ES-I3 (cell line): ENCODE results near the gene SLC2A5.
"Not testable (repeated sequence)": the region's sequence is repeated elsewhere in the genome, so short reads cannot be mapped to it uniquely, and the experiment has no call there.

Experiments
- H3K36me3 ChIP-seq: 2 replicates; pipeline ENCODE4 v1.6.1; 2013; ENCODE audit warnings: mild to moderate bottlenecking, low read length, control low read depth, moderate library complexity; ENCODE audit not compliant: insufficient read depth
- H3K4me1 ChIP-seq: 2 replicates; pipeline ENCODE4 v1.6.1; 2013; ENCODE audit warnings: mild to moderate bottlenecking, control low read depth, low read length; ENCODE audit not compliant: insufficient read depth
- H3K9ac ChIP-seq: 2 replicates; pipeline ENCODE4 v1.6.1; 2013; ENCODE audit warnings: low read depth, mild to moderate bottlenecking, low read length, moderate library complexity
- H3K9me3 ChIP-seq: 2 replicates; pipeline ENCODE4 v1.6.1; 2013; ENCODE audit warnings: mild to moderate bottlenecking, low read length, moderate library complexity; ENCODE audit not compliant: control insufficient read depth, insufficient read depth

SLC2A5 gene

GRCh38 chr1:9004700-9005394 lies 64.6 kb downstream of the SLC2A5 start:
- Histone ChIP-seq H3K36me3 (no peaks in the 10 kb centered on the region), H3K4me1 (peaks cover 6% of the 10 kb centered on the region; the same call in 1 of the 2 replicates), H3K9ac (no peak overlapping the region), H3K9me3 (no peaks in the 10 kb centered on the region)

DNA sequence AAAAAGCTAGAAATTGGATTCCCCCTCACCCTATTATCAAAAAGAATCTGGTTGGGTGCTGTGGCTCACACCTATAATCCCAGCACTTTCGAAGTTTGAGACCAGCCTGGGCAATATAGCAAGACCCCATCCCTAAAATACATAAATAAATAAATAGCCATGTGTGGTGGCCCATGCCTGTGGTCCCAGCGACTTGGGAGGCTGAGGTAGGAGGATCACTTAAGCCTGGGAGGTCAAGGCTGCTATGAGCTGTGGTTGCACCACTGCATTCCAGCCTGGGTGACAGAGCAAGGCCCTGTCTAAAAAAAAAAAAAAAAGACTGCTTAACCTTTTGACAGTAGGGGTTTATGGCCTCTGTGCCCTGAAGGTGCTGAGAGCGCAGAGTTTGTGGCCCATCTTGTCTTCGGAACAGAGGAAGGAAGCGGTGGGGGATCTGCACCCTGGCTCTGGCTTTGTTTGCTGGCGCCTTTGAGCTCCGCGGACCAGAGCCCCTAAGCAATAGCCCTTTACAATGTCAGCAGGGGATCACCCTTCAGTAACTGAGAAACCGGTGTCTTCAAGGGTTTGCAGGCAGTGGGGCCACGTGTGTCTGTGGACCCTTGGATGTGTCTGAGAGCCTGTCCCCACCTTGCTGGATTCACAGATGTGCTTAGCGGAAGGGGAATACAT lies 65.3 kb downstream of the SLC2A5 start:
- no peaks in the 10 kb centered on the region for H3K9me3 ChIP-seq
- peaks cover 6% of the 10 kb centered on the region; the same call in 1 of the 2 replicates for H3K4me1 ChIP-seq
- no peaks in the 10 kb centered on the region for H3K36me3 ChIP-seq
- no peak overlapping the region for H3K9ac ChIP-seq

- not testable (repeated sequence) for H3K36me3 ChIP-seq, H3K4me1 ChIP-seq, H3K9ac ChIP-seq, H3K9me3 ChIP-seq
Measured at GRCh38 chr1:9002215-9002560, 67.2 kb downstream of the SLC2A5 start.

GRCh38 chr1:9001534-9002214 lies 67.8 kb downstream of the SLC2A5 start:
- not testable (repeated sequence) for H3K36me3 ChIP-seq, H3K9me3 ChIP-seq, H3K9ac ChIP-seq, H3K4me1 ChIP-seq

DNA sequence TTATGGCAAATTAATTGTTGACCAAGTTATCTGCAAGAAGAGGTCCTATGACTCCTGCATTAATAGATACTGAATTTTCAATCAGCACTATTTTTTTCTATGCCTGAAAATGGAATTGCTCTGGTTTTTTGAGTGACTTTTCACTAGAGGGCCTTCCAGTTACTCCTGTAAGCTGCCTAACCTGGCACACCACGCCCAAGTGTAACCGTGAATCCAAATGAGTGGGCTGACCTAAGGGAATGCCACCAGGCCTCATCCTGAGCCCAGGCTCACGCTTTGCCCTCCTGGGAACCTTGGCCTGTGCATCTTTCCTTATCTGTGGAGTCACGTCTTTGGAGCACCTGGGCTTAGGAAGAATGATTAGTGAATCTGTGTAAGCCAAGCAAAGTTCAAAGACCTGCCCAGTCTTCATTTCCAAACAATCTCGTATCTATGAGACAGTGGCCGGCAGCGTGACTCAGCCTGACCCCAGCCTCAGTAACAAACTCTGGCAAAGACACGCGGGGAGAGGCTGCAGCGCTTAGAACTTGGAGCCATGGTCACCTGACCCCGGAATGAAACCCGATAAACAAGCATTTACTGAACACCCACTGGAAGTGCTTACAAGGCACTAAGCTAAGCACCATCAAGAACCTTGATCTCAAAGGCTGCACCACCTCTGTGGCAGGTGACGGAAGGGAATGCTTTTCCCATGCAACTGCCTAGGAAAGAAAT lies 75.3 kb downstream of the SLC2A5 start:
- not testable (repeated sequence) for H3K4me1 ChIP-seq, H3K9me3 ChIP-seq, H3K36me3 ChIP-seq

DNA sequence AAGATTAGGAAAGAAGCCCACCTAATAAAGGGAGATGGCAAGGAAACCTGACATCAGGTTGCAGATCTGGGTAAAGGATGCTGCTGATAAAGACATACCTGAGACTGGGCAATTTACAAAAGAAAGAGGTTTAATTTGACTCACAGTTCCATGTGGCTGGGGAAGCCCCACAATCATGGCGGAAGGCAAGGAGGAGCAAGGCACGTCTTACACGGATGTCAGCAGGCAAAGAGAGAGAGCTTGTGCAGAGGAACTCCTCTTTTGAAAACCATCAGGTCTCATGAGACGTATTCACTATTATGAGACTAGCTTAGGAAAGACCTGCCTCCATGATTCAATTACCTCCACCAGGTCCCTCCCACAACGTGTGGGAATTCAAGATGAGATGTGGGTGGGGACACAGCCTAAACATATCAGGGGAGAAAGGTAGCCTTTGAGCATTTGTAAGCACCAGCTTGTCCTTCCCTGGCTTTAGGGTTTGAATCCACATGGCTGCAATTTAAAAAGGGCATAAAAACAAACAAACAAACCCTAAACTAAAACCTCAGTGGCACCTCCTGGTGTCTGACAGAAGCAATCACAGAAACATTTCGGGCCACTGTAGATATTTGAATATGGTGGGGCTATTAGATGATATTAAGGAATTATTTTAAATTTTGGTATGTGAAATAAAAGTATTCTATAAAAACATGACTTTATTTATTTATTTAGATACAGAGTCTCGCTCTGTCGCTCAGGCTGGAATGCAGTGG lies 76.3 kb downstream of the SLC2A5 start:
- Histone ChIP-seq H3K9me3 (no peaks in the 10 kb centered on the region), H3K36me3 (no peaks in the 10 kb centered on the region), H3K4me1 (no peaks in the 10 kb centered on the region), H3K9ac (no peak overlapping the region)

More for the DNA sequence above, 75.3 kb downstream of the SLC2A5 start:
- not testable (repeated sequence) for H3K9ac ChIP-seq

DNA sequence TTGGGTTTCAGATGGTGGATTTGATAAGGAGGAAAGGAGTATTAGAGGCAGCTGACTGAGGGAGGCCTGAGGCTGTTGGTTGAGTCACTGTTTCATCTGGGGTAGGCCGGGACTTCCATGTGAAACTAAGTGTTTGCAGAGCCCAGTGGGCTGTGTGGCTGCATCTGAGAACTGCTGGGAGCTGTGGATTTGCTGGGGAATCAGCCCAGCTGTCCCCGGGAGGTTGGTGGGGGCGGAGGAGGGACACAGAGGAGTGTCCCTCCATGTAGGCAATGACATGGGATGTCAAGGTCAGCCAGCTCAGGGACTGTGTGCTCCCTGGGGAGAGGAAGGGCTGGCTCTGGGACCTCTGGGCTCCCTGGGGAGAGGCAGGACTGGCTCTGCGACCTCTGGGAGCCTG lies 79.6 kb downstream of the SLC2A5 start:
- Histone ChIP-seq H3K4me1 (no peaks in the 10 kb centered on the region), H3K9ac (no peak overlapping the region)

GRCh38 chr1:8989061-8989460 lies 80.4 kb downstream of the SLC2A5 start:
- Histone ChIP-seq H3K9ac (no peak overlapping the region), H3K9me3 (no peaks in the 10 kb centered on the region), H3K4me1 (no peaks in the 10 kb centered on the region), H3K36me3 (no peaks in the 10 kb centered on the region)

More for the DNA sequence above, 79.6 kb downstream of the SLC2A5 start:
- Histone ChIP-seq H3K36me3 (no peaks in the 10 kb centered on the region), H3K9me3 (no peaks in the 10 kb centered on the region)

DNA sequence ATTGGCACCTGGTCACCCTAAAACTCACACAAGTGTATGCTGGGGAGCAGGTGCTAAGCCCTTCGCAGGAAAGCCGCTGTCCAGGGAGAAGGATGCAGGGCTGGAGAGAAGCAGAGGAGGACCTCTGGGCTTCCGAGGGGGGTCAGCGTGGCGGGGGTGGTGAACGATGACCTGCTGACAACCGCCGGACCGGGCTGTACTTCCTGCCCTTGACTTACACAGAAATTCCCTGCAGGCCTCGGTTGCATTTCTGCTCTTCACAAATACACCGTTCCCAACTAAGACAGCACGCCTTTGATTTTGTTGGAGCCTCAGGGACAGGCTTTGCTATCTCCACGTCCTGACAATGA lies 80.8 kb downstream of the SLC2A5 start:
- Histone ChIP-seq H3K36me3 (no peaks in the 10 kb centered on the region), H3K4me1 (no peaks in the 10 kb centered on the region), H3K9ac (no peak overlapping the region), H3K9me3 (no peaks in the 10 kb centered on the region)

- Histone ChIP-seq H3K36me3 (no peaks in the 10 kb centered on the region), H3K9ac (no peak overlapping the region), H3K9me3 (no peaks in the 10 kb centered on the region), H3K4me1 (no peaks in the 10 kb centered on the region)
Measured at GRCh38 chr1:8987881-8988617, 81.4 kb downstream of the SLC2A5 start.

GRCh38 chr1:8986814-8987190 lies 82.6 kb downstream of the SLC2A5 start:
- no peaks in the 10 kb centered on the region for H3K36me3 ChIP-seq
- H3K4me1 ChIP-seq, result no peaks in the 10 kb centered on the region
- no peak overlapping the region for H3K9ac ChIP-seq
- H3K9me3 ChIP-seq, result no peaks in the 10 kb centered on the region

- no peaks in the 10 kb centered on the region for H3K36me3 ChIP-seq
- H3K4me1 ChIP-seq, result no peaks in the 10 kb centered on the region
- no peak overlapping the region for H3K9ac ChIP-seq
Measured at GRCh38 chr1:8985915-8986813, 83.3 kb downstream of the SLC2A5 start.

More at GRCh38 chr1:8985915-8986813, 83.3 kb downstream of the SLC2A5 start:
- no peaks in the 10 kb centered on the region for H3K9me3 ChIP-seq
